ENCODE data around the gene RGSL1.
A peak's percentile ranks its signal among the peaks of the same experiment; 100 is the strongest.
"Not testable (repeated sequence)": the region's sequence is repeated elsewhere in the genome, so short reads cannot be mapped to it uniquely, and the experiment has no call there.

Gene RGSL1

GRCh38 chr1:182446033-182446669, 3.8 kb upstream of the RGSL1 start:
- DNase-seq (ENCODE audit: low spot score) (peak; percentile 57), FAIRE-seq (no peak)

GRCh38 chr1:182447124-182447523, 2.8 kb upstream of the RGSL1 start:
- FAIRE-seq; DNase-seq (ENCODE audit: low spot score): not testable (repeated sequence)

- FAIRE-seq (no peak), DNase-seq (ENCODE audit: low spot score) (no peak)
These were observed 2.3 kb upstream of the RGSL1 start for GRCh38 chr1:182447660-182448059.

GRCh38 chr1:182453631-182454030, 3.7 kb downstream of the RGSL1 start:
- no peak for FAIRE-seq
- no peak for DNase-seq (ENCODE audit: low spot score)

DNA sequence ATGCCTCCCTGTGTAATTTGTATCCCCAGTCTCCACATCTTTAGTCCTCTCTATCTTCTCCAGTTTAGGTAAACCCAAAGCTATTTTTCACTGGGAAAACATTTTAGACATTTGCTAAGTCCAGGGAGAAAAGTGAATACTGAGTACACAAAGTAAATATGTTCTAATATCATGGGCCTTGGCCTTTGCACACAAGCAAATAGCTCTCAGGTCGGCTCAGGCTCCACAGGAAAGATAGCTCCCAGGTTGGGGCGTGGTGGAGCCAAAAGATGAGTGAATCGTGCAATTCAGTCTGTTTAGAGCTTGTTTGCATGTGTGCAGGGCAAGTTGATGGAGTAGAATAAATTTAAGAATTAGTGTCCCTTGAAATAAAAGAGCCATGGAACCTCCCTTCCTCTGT, 7.9 kb downstream of the RGSL1 start:
- no peak for DNase-seq (ENCODE audit: low spot score)

GRCh38 chr1:182459949-182460348, 10.0 kb downstream of the RGSL1 start:
- DNase-seq (ENCODE audit: low spot score) (no peak), FAIRE-seq (no peak)

More for the DNA sequence above, 7.9 kb downstream of the RGSL1 start:
- no peak for FAIRE-seq

DNA sequence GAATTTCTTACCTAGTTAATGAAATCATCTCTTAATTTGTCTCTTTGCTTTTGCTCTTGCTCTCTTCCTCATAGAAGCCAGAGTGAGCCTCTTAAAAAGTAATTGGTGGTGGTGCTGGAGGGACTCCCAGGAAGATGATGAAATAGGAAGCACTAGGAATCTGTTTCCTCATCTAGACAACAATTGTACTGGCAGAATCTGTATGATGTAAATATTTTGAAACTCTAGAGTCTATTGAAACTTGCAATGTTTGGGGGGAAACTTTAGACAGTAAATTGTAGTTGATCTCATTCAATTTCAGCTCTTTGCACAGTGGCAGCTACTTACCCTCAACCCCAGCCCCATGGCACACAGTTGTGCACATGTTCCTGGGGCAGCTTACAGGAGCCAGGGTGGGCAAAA, 10.6 kb downstream of the RGSL1 start:
- FAIRE-seq, result no peak
- no peak for DNase-seq (ENCODE audit: low spot score)

- DNase-seq (ENCODE audit: low spot score) (no peak), FAIRE-seq (no peak)
These were observed 23.6 kb downstream of the RGSL1 start for GRCh38 chr1:182473556-182473955.

DNA sequence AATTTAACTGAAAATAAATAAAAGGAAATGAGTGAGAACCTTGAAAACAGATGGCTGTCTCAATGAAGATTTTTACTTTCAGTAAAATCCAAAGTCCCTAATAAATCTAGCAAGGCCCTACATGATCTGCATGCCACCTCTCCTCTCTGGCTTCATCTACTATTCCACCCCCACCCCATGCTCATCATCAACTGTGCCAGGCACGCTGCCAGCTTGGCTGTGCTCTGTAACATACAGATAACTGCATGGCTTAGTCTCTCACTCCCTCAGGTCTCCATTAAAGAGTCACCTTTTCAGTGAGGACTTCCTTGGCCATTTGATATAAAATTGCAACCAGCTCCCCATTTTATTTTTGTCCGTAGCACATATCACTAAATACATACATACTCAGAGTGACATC, 26.7 kb downstream of the RGSL1 start:
- FAIRE-seq (no peak), DNase-seq (ENCODE audit: low spot score) (no peak)

DNA sequence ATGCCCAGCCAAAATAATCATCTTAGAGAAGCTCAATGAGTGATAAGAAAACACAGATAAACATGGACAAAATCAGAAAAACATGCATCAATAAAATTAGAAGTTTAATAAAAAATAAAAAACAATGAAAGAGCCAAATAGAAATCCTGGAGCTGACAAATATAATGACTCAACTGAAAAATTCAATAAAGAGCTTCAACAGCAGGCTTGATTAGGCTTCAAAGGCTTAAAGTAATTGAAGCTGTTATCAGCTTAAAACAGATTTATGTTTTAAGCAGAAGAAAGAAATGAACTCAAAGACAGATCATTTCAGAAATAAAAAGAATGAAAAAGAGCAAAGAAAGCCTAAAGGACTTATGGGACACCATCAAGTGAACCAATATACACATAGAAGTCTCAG, 28.3 kb downstream of the RGSL1 start:
- FAIRE-seq, result no peak
- no peak for DNase-seq (ENCODE audit: low spot score)

DNA sequence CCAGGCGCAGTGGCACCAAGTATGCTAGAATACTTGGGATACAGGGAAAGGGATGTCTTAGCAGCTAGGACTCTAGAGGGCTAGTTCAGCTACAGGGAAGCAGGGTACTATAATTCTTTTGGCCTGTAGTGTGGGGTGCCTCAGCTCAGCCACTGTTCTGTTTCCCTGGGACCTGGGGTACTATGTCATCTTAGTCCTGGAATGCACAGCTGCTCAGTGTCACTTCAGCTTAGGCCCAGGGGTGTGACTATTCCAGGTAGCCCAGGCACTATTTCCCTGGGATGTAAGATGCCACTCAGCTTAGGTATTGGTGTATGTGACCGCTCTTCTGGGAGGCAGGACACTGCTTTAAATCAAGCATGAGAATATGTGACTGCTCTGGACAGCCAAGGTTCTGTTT, 34.1 kb downstream of the RGSL1 start:
- FAIRE-seq (no peak), DNase-seq (ENCODE audit: low spot score) (no peak)

GRCh38 chr1:182484531-182485257, 34.7 kb downstream of the RGSL1 start:
- DNase-seq (ENCODE audit: low spot score), result peak; percentile 10
- no peak for FAIRE-seq

DNA sequence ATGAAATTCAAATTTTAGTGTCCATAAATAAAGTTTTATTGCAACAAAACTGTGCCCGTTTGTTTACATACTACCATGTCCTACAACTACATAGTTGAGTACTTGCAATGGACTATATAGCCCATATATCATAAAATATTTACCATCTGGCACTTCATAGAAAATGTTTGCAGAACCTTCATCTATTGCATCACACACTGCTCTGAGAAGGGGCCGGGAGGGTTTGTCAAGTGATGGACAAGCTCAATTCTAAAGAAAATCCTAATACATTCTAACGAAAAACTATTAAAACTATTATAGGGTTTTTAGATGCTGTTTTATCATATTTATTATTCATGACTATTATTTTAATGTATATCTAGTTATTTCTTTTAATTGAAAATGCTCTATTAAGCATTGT, 35.9 kb downstream of the RGSL1 start:
- FAIRE-seq, result no peak
- no peak for DNase-seq (ENCODE audit: low spot score)

GRCh38 chr1:182488803-182489202, 38.9 kb downstream of the RGSL1 start:
- no peak for FAIRE-seq
- DNase-seq (ENCODE audit: low spot score), result no peak

- DNase-seq (ENCODE audit: low spot score) (no peak), FAIRE-seq (no peak)
These were observed 43.1 kb downstream of the RGSL1 start for GRCh38 chr1:182493063-182493462.

GRCh38 chr1:182495002-182495401, 45.1 kb downstream of the RGSL1 start:
- DNase-seq (ENCODE audit: low spot score), result no peak
- no peak for FAIRE-seq

- FAIRE-seq, result no peak
- no peak for DNase-seq (ENCODE audit: low spot score)
These were observed 45.7 kb downstream of the RGSL1 start for GRCh38 chr1:182495693-182496092.

GRCh38 chr1:182507685-182508084, 57.7 kb downstream of the RGSL1 start:
- DNase-seq (ENCODE audit: low spot score), result no peak
- no peak for FAIRE-seq

GRCh38 chr1:182515556-182515955, 65.6 kb downstream of the RGSL1 start:
- FAIRE-seq, result no peak
- peak; percentile 9 for DNase-seq (ENCODE audit: low spot score)

- DNase-seq (ENCODE audit: low spot score) (no peak), FAIRE-seq (no peak)
These were observed 70.8 kb downstream of the RGSL1 start for GRCh38 chr1:182520736-182521135.

DNA sequence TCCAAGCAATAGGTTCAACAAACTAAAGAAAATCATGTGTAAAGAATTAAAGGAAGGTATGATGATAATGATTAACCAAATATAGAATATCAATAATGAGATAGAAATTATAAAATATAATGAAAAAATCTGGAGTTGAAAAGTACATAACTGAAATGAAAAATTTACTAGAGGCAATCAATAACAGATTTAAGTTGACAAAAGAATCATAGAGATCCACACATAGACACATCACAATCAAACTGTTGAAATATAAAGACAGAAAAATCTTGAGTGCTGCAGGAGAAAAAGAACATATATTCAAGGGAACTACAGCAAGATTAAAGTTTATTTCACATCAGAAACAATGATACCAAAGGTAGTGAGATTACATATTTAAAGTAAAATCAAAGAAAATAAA, 75.4 kb downstream of the RGSL1 start:
- no peak for FAIRE-seq
- no peak for DNase-seq (ENCODE audit: low spot score)

- FAIRE-seq (no peak), DNase-seq (ENCODE audit: low spot score) (no peak)
These were observed 77.7 kb downstream of the RGSL1 start for GRCh38 chr1:182527680-182528079.

- not testable (repeated sequence) for FAIRE-seq; DNase-seq (ENCODE audit: low spot score)
These were observed 78.3 kb downstream of the RGSL1 start for GRCh38 chr1:182528206-182528605.
